SKM-1 treated with dmso at 0.1 percent for 144 hours (cell line): Measurements from ENCODE around the gene ALKBH1.

Experiments used
- DNase-seq: peaks from one replicate; lab custom pipeline; 2025; ENCODE audit not compliant: unreplicated experiment; lab: John Stamatoyannopoulos, UW

ALKBH1 gene

DNA sequence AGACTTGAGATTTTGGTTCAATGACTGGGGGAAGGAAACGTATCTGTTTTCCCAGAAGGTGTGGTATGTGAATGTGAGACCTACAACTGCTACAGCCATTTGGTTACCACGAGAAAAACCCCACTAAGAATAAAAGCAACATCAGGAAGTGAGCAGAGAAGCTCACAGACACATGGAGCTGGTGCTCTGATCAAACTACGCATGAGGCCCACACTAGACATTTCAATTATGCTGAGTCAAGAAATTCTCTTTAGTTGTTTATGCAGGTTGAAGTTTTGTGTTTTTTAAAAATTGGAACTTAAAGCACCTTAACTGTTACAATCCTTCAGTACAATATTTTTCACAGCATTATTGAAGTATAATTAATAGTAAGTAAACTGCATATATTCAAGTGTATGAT, 82.5 kb downstream of the ALKBH1 start:
- no peak for DNase-seq

DNA sequence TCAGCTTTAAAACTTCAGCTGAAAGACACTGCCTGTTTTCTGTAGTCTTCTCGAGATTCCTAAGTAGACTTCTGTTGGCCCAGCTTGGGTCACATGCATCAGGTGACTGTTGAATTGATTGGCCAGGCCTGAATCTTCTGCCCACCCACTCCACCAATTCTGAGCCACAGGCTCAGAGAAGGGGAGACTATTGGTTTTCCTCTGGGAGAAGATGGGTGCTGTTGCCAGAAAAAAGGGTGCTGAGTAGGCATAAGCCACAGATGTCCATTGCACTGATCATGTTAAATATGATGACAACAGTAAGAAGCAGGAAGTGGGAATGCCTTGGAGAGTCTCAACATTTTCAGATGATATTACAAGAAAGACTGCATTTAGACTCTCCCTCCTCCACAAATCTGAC, 84.6 kb downstream of the ALKBH1 start:
- no peak for DNase-seq
